Neural progenitor cell (in vitro differentiated cells): ENCODE results near the gene PACRG.

Source experiments
- EZH2 ChIP-seq: fragments of 200-600 bp; sonication (generic); IDR thresholded peaks from 2 replicates; pipeline ENCODE4 v1.6.1; 2017; ENCODE audit warnings: antibody characterized with exemption, mild to moderate bottlenecking, moderate library complexity
- EZH2phosphoT487 ChIP-seq: fragments of 200-600 bp; sonication (generic); IDR thresholded peaks from 2 replicates; pipeline ENCODE4 v1.6.1; 2017; ENCODE audit warnings: antibody characterized with exemption
- TF ChIP-seq, protein P1 (sequence below): fragments of 200-600 bp; sonication (generic); IDR thresholded peaks from 2 replicates; pipeline ENCODE4 v1.5.1; 2017; ENCODE audit warnings: antibody characterized with exemption, mild to moderate bottlenecking

DNA sequence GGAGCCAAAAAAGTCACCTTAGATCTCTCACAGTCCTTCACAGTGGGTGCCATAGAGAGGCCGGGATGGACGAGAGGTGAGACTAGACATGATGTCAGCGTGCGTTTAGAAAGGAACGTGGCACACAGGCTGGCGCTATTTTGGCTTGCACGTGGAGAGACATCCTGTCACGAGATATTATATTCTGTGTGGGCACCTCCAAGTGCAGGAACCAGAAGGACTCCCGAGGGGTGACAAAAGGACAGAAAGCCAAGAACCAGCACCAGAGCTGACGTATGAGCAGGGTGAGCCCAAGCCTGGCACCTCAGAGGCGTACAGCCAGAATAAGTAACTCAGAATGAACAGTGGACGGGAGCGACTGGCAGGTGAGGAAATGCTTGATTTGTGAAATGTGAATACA lies 636.9 kb downstream of the PACRG start:
- TF ChIP-seq, protein P1, sequence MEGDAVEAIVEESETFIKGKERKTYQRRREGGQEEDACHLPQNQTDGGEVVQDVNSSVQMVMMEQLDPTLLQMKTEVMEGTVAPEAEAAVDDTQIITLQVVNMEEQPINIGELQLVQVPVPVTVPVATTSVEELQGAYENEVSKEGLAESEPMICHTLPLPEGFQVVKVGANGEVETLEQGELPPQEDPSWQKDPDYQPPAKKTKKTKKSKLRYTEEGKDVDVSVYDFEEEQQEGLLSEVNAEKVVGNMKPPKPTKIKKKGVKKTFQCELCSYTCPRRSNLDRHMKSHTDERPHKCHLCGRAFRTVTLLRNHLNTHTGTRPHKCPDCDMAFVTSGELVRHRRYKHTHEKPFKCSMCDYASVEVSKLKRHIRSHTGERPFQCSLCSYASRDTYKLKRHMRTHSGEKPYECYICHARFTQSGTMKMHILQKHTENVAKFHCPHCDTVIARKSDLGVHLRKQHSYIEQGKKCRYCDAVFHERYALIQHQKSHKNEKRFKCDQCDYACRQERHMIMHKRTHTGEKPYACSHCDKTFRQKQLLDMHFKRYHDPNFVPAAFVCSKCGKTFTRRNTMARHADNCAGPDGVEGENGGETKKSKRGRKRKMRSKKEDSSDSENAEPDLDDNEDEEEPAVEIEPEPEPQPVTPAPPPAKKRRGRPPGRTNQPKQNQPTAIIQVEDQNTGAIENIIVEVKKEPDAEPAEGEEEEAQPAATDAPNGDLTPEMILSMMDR, result no peak
- TF ChIP-seq EZH2, result no peak
- TF ChIP-seq EZH2phosphoT487, result no peak
